Mucosa of descending colon (tissue), 3 donors: ENCODE measurements around the gene BTBD18. TPM values are rescaled to one million over a fixed set of nuclear protein-coding genes. Genes with fewer than 3 reads are reported as not detected.

Source experiments
- ATAC-seq: fragments of 200-7000 bp; cut with Tn5 transposase; one replicate; pipeline ENCODE4 v1.9.1; 2020; ENCODE audit warnings: mild to moderate bottlenecking, moderate library complexity
- DNase-seq, 3 donors: peaks; one replicate each; pipeline ENCODE4 v3.0.0-alpha.2; 2020
- H3K36me3 ChIP-seq: fragments of 200-600 bp; one replicate; pipeline ENCODE4 v1.8.0; 2021; ENCODE audit warnings: low read depth, mild to moderate bottlenecking
- H3K4me1 ChIP-seq: fragments of 200-600 bp; one replicate; pipeline ENCODE4 v1.8.0; 2021; ENCODE audit warnings: low read depth, mild to moderate bottlenecking
- H3K4me3 ChIP-seq: fragments of 200-600 bp; one replicate; pipeline ENCODE4 v1.8.0; 2021; ENCODE audit warnings: mild to moderate bottlenecking
- H3K9me3 ChIP-seq: fragments of 200-600 bp; one replicate; pipeline ENCODE4 v1.8.0; 2021; ENCODE audit warnings: mild to moderate bottlenecking
- intact Hi-C, 2 donors: fragments of 100-400 bp; cut with DNase I in 1 of 2; cut with micrococcal nuclease in 1 of 2; formaldehyde crosslinking; loops; one replicate each; pipeline versions ENCODE4 v1.11.0 to v1.11.1; 2022; cut with DNase I, micrococcal nuclease
- total RNA-seq, 3 donors: library from RNA; stranded (reverse); fragmentation: NEBNext Ultra II Directional in 2 of 3; extraction: Animal tissue kit (Norgen Biotek cat#: 25700) in 2 of 3; gene quantifications; one replicate each; pipeline versions ENCODE4 v1.2.1 to v1.2.4, GENCODE V29; 2021 to 2023
- TF ChIP-seq, protein P1 (sequence below): fragments of 200-600 bp; IDR thresholded peaks from one replicate; pipeline ENCODE4 v1.8.0; 2022; ENCODE audit warnings: antibody characterized with exemption, mild to moderate bottlenecking
- donor health status: DM: no; HTN: no; CAD: no; lungs with moderate emphysema.
- donor health status: DM: no; HTN: no; CAD: no.
- donor health status: DM: no; HTN: yes; CAD: no.

BTBD18 gene
- total RNA-seq, 3 donors from 2014 or later: not detected

DNA sequence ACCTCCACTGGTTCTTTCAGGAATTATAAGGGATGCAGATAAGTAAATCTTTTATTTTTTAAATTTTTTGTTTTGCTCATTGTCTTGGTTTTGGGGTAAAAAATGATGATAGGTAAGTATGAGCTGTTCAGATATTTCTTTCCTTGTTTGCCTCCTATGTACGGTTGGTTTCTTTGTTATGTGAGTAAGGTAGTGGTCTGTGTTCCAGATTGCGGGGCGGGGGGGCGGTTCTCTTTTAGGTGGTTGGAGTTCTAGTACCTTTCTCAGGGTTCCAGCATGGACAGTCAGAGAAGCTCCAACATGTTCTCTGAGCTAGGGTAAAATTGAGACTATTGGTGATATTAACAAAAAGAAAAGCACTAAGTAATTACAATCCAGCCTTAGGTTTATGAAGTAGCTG lies 12.4 kb upstream of the BTBD18 start:
- Histone ChIP-seq H3K4me1 (peaks cover 17% of the 10 kb centered on the region), H3K9me3 (no peaks in the 10 kb centered on the region), H3K36me3 (no peaks in the 10 kb centered on the region), H3K4me3 (no peak overlapping the region)
- ATAC-seq (no peak), DNase-seq (no peak)
- intact Hi-C loops: loop anchor here in 1 of 2 donors (5.0 kb wide), 1 partner anchor 33 kb away; no protein-coding TSS in a partner anchor
- TF ChIP-seq, protein P1, sequence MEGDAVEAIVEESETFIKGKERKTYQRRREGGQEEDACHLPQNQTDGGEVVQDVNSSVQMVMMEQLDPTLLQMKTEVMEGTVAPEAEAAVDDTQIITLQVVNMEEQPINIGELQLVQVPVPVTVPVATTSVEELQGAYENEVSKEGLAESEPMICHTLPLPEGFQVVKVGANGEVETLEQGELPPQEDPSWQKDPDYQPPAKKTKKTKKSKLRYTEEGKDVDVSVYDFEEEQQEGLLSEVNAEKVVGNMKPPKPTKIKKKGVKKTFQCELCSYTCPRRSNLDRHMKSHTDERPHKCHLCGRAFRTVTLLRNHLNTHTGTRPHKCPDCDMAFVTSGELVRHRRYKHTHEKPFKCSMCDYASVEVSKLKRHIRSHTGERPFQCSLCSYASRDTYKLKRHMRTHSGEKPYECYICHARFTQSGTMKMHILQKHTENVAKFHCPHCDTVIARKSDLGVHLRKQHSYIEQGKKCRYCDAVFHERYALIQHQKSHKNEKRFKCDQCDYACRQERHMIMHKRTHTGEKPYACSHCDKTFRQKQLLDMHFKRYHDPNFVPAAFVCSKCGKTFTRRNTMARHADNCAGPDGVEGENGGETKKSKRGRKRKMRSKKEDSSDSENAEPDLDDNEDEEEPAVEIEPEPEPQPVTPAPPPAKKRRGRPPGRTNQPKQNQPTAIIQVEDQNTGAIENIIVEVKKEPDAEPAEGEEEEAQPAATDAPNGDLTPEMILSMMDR: no peak

DNA sequence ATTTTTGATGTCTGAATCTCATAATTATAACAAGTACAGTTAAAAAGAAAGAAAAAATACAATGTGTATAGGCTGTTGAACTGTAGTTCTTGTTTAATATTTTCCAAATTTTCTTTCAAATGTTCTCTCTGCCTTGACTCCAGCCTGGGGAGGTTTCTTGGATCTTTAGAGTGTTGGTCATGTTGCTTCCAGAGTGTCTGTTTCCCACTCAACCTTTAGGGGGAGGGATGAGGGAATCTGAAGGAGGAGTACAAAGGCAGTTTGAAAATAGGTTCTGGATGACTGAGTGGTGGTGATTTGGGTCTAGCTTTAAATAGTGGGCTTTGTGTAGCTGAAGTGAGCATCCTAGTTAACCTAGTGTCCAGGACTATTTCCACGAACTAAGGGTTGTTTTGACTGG lies 11.9 kb upstream of the BTBD18 start:
- peak in 1 of 3 donors; percentile 48 for DNase-seq
- TF ChIP-seq, protein P1: no peak
- no peaks in the 10 kb centered on the region for H3K36me3 ChIP-seq
- peaks cover 15% of the 10 kb centered on the region for H3K4me1 ChIP-seq
- H3K4me3 ChIP-seq: peak overlapping the region; percentile 31
- ATAC-seq: peak; percentile 58
- no peaks in the 10 kb centered on the region for H3K9me3 ChIP-seq
- intact Hi-C loops: loop anchor here in 1 of 2 donors (5.0 kb wide), 1 partner anchor 34 kb away; no protein-coding TSS in a partner anchor

DNA sequence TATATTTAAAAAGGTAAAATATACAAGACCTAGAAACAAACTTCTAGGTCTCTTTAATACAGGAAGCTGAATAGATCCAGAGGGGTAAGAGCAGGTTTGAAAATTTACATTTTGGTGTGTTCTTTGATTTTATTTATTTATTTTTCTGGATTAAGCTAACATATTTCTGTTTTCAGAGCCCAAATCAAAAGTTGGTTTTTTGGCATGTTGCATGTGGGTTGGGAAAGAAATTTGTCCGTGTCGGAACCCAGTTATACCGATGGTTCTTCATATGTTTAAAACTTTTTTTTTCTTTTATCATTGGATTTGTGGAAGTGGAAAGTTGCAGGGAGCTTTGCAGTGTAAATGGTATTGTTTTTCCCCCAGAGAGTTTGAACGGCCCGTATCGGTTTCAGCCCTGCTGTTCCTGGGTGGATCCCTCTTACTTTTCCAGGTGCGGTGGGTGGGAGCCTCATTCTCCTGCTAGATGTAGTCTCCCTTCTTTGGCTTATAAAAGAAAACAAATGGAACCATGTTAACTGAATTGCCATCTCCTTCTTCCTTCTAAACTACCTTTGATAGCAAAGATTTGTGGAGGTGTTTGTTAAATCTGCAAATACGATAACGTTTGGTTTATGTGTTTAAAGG lies 10.7 kb upstream of the BTBD18 start:
- Histone ChIP-seq H3K4me1 (peaks cover 15% of the 10 kb centered on the region), H3K4me3 (peak overlapping the region; percentile 31), H3K36me3 (no peaks in the 10 kb centered on the region), H3K9me3 (no peaks in the 10 kb centered on the region)
- peak; percentile 62 for ATAC-seq
- DNase-seq: peak in 1 of 3 donors; percentile 69
- intact Hi-C loops: loop anchor here in 1 of 2 donors (5.0 kb wide), 1 partner anchor 35 kb away; no protein-coding TSS in a partner anchor
- TF ChIP-seq, protein P1: no peak

DNA sequence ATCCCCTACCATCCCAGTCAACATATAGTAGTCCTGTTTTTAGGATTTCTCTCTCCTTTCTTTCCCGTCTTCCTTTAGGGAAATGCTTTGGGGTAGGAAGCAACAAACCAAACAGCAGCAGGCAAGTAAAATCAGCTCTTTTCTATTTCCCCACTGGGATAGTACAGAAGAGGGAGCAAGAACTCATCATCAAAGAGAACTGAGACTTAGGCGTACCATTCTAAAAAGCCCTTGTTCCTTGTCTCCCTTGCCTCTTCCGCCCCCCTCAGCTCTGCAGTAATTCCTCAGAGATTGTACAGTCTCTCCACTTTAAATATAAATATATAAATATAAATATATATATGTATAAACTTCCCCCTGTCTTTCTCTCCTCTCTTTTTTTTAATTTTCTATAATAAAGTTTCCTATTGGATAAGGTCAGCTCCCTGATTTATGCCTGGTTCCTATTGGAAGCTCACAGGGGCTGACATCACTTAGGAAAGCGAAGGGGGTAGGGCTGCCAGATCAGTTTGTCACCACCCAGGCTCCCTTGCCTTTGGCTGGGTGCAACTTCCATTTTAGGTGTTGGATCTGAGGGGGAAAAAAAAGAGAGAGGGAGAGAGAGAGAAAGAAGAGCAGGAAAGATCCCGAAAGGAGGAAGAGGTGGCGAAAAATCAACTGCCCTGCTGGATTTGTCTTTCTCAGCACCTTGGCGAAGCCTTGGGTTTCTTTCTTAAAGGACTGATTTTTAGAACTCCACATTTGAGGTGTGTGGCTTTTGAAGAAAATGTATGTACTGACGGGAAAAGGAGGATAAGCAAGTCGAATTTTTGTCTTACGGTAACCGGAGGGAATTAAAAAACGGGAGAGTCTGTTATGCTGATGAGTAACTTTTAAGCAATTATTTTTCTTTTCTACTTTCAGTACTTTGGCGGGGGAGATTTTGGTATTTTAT lies 9.9 kb upstream of the BTBD18 start, which contains the start of gene CTNND1:
TSS of gene CTNND1 (plus strand) at position 502 of the 934 bp plus-strand sequence. CDS start 29,677 bp downstream, outside the sequence.
- ATAC-seq: peak; percentile 95

DNA sequence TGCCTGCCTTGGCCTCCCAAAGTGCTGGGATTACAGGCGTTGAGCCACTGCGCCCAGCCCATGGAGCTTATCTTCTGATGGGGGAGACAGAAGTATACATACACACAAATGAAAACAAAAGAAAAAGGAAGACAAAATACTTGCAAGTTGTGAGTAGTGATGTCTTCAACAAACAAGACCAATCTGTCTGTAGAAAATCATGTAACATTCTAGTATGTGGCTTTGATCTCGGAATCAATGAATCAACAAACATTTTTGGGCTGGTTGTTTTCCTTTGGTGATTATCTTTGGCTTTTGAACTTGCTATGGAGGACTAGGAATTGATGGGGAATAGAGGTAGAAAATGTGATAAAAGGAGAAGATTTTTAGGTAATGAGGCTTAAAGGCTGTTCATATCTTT lies 6.6 kb upstream of the BTBD18 start:
- ATAC-seq: no peak
- no peak for DNase-seq
- Histone ChIP-seq H3K9me3 (no peaks in the 10 kb centered on the region), H3K4me3 (no peak overlapping the region), H3K36me3 (no peaks in the 10 kb centered on the region), H3K4me1 (no peaks in the 10 kb centered on the region)
- TF ChIP-seq, protein P1: no peak
- intact Hi-C loops: no loop called here

More for the DNA sequence above, 9.9 kb upstream of the BTBD18 start, which contains the start of gene CTNND1:
- TF ChIP-seq, protein P1: no peak
- intact Hi-C loops: loop anchor here in 1 of 2 donors (5.0 kb wide), 1 partner anchor 36 kb away; no protein-coding TSS in a partner anchor
- H3K9me3 ChIP-seq: no peaks in the 10 kb centered on the region
- DNase-seq: peak; percentile 81 to 92 (median 84)
- H3K4me3 ChIP-seq: peak within 1 kb of the TSS; percentile 31
- H3K4me1 ChIP-seq: peaks cover 15% of the 10 kb centered on the region
- H3K36me3 ChIP-seq: no peaks in the 10 kb centered on the region
